HCT116 (cell line): ENCODE data around the gene PRKCZ. TPM values are rescaled to one million over a fixed set of nuclear protein-coding genes. Genes with fewer than 3 reads are reported as not detected.
"Not testable (repeated sequence)": the region's sequence is repeated elsewhere in the genome, so short reads cannot be mapped to it uniquely, and the experiment has no call there.

Experiments used
- ATAC-seq: fragments of 200-7000 bp; cut with Tn5 transposase; 2 replicates; pipeline ENCODE4 v1.9.1; 2020; ENCODE audit warnings: mild to moderate bottlenecking, moderate library complexity
- BruUV-seq: library from RNA; stranded (reverse); fragments of 400-500 nt; replicated peaks from 2 replicates; lab custom pipeline; 2021; lab: Mats Ljungman, UMichigan
- CTCF ChIA-PET: fragments of 300-600 bp; sonication (Branson Sonifier 250); formaldehyde crosslinking; loops from one replicate; lab custom pipeline; 2021; ENCODE audit warnings: antibody characterized with exemption; lab: Charles Lee
- POLR2A ChIA-PET: fragments of 300-600, 350-600 bp; sonication (Branson Sonifier 250); formaldehyde crosslinking; loops from one replicate; lab custom pipeline; 2021; ENCODE audit warnings: antibody characterized with exemption; lab: Charles Lee
- RAD21 ChIA-PET, 2 experiments: fragments of 300-600 bp; sonication (Branson Sonifier 250); formaldehyde crosslinking; loops; one replicate each; lab custom pipeline; 2023; ENCODE audit warnings: low total read pairs in 2 of 2; ENCODE audit not compliant: uncharacterized antibody in 2 of 2, unreplicated experiment in 2 of 2, low non-redundant PET in 1 of 2; lab: Charles Lee
- DNase-seq: peaks from one replicate; pipeline ENCODE4 v3.0.0-alpha.2; 2010; ENCODE audit warnings: low read depth, low spot score
- H2AFZ ChIP-seq: fragments of 200-600 bp; shearing (Covaris generic), sonication (generic); 2 replicates; pipeline ENCODE4 v1.6.1; 2017; ENCODE audit warnings: low read depth, mixed run types, mixed read lengths, antibody characterized with exemption, low read length; ENCODE audit not compliant: poor library complexity, severe bottlenecking
- H3K27ac ChIP-seq: 2 replicates; pipeline ENCODE4 v1.5.1; 2012; ENCODE audit warnings: low read depth, low read length
- H3K27me3 ChIP-seq: fragments of 200-600 bp; sonication (generic); 2 replicates; pipeline ENCODE4 v1.6.1; 2016; ENCODE audit warnings: mixed run types, low read length, mixed read lengths; ENCODE audit not compliant: insufficient read depth
- H3K36me3 ChIP-seq, 2 experiments: fragments of 200-500 bp in 1 of 2; fragments of 200-600 bp in 1 of 2; sonication (Bioruptor generic) in 1 of 2; sonication (generic) in 1 of 2; 2 replicates each; pipeline versions ENCODE4 v1.5.1 to v1.6.1; 2014 to 2016; ENCODE audit warnings: low read length in 2 of 2, inconsistent platforms in 1 of 2, mixed read lengths in 1 of 2, mixed run types in 1 of 2; ENCODE audit not compliant: insufficient read depth in 2 of 2, control insufficient read depth in 1 of 2
- H3K4me1 ChIP-seq, 2 experiments: fragments of 200-600 bp in 1 of 2; sonication (generic) in 1 of 2; 2 replicates each; pipeline versions ENCODE4 v1.5.1 to v1.6.1; 2012 to 2017; ENCODE audit warnings: low read length in 2 of 2, inconsistent platforms in 1 of 2, mild to moderate bottlenecking in 1 of 2, mixed read lengths in 1 of 2, mixed run types in 1 of 2, moderate library complexity in 1 of 2; ENCODE audit not compliant: insufficient read depth in 2 of 2, control insufficient read depth in 1 of 2
- H3K4me2 ChIP-seq: fragments of 200-600 bp; sonication (generic); 2 replicates; pipeline ENCODE4 v1.6.1; 2017; ENCODE audit warnings: mixed run types, low read length, mixed read lengths
- H3K4me3 ChIP-seq, 2 experiments: fragments of 200-600 bp in 1 of 2; sonication (generic) in 1 of 2; replicated peaks in 1 of 2; 2 replicates each; pipeline ENCODE4 v1.5.1; 2011 to 2016; ENCODE audit warnings: low read length in 2 of 2, control low read depth in 1 of 2, low read depth in 1 of 2, mild to moderate bottlenecking in 1 of 2, mixed read lengths in 1 of 2, mixed run types in 1 of 2
- H3K79me2 ChIP-seq: fragments of 200-600 bp; sonication (generic); 2 replicates; pipeline ENCODE4 v1.6.1; 2017; ENCODE audit warnings: mild to moderate bottlenecking, mixed run types, low read length, moderate library complexity, mixed read lengths; ENCODE audit not compliant: insufficient read depth
- H3K9ac ChIP-seq: fragments of 200-600 bp; sonication (generic); 2 replicates; pipeline ENCODE4 v1.6.1; 2016; ENCODE audit warnings: low read length, mixed read lengths
- H3K9me2 ChIP-seq: fragments of 200-600 bp; sonication (generic), shearing (Covaris generic); 2 replicates; pipeline ENCODE4 v1.6.1; 2017; ENCODE audit warnings: mixed run types, mild to moderate bottlenecking, moderate library complexity; ENCODE audit not compliant: insufficient read depth
- H3K9me3 ChIP-seq, 2 experiments: fragments of 200-500 bp in 1 of 2; fragments of 200-600 bp in 1 of 2; sonication (Bioruptor generic) in 1 of 2; sonication (generic) in 1 of 2; 2 replicates each; pipeline ENCODE4 v1.6.1; 2014 to 2017; ENCODE audit warnings: low read length in 2 of 2, mixed read lengths in 2 of 2, inconsistent platforms in 1 of 2, low read depth in 1 of 2, mild to moderate bottlenecking in 1 of 2, mixed run types in 1 of 2, moderate library complexity in 1 of 2; ENCODE audit not compliant: control insufficient read depth in 1 of 2, insufficient read depth in 1 of 2
- H4K20me1 ChIP-seq: fragments of 200-600 bp; sonication (generic), shearing (Covaris generic); 2 replicates; pipeline ENCODE4 v1.6.1; 2017; ENCODE audit warnings: mixed run types, mild to moderate bottlenecking, moderate library complexity; ENCODE audit not compliant: insufficient read depth
- CEBPB ChIP-seq: IDR thresholded peaks from 2 replicates; pipeline ENCODE4 v1.6.1; 2012; ENCODE audit warnings: low read depth
- REST ChIP-seq: IDR thresholded peaks from 2 replicates; pipeline ENCODE4 v1.6.1; 2012; ENCODE audit warnings: low read depth
- intact Hi-C: fragments of 100-400 bp; cut with micrococcal nuclease; formaldehyde crosslinking; loops from 2 replicates; pipeline ENCODE4 v1.10.0; 2022
- total RNA-seq: library from RNA; stranded (reverse); gene quantifications from one replicate; pipeline ENCODE4 v1.2.1, GENCODE V29; 2021; ENCODE audit not compliant: unreplicated experiment

The PRKCZ gene
- total RNA-seq, 1 experiment from 2014 or later: 46.8 TPM

GRCh38 chr1:2146836-2147517 lies 96.8 kb downstream of the PRKCZ start:
- TF ChIP-seq CEBPB (no peak), REST (no peak)
- no peaks in the 10 kb centered on the region for H3K27me3 ChIP-seq
- no TSS peak for BruUV-seq
- no peak for DNase-seq
- H3K36me3 ChIP-seq: peaks cover 7 to 8% of the 10 kb centered on the region in 2 experiments; a peak in 3 of 4 replicates
- no peaks in the 10 kb centered on the region for H3K4me1 ChIP-seq
- POLR2A ChIA-PET: no interaction called here
- no peaks in the 10 kb centered on the region for H3K9me2 ChIP-seq
- no peak overlapping the region for H3K4me2 ChIP-seq
- no peak overlapping the region for H3K4me3 ChIP-seq
- H3K9ac ChIP-seq: no peak overlapping the region
- H3K27ac ChIP-seq: no peak overlapping the region
- H3K79me2 ChIP-seq: no peaks in the 10 kb centered on the region
- RAD21 ChIA-PET: no interaction called here
- no peak for ATAC-seq
- CTCF ChIA-PET: no interaction called here
- H2AFZ ChIP-seq: no peak overlapping the region
- H3K9me3 ChIP-seq: no peaks in the 10 kb centered on the region
- intact Hi-C loops: no loop called here
- H4K20me1 ChIP-seq: no peaks in the 10 kb centered on the region

- H2AFZ ChIP-seq, H3K27me3 ChIP-seq, H3K79me2 ChIP-seq, H3K9me2 ChIP-seq, BruUV-seq, H3K36me3 ChIP-seq, POLR2A ChIA-PET, H3K4me2 ChIP-seq, H3K9me3 ChIP-seq, H3K9ac ChIP-seq, intact Hi-C loops, H3K4me3 ChIP-seq, H4K20me1 ChIP-seq, DNase-seq, ATAC-seq, H3K4me1 ChIP-seq, CTCF ChIA-PET, H3K27ac ChIP-seq, RAD21 ChIA-PET: not testable (repeated sequence)
Measured at GRCh38 chr1:2147869-2148268, 97.7 kb downstream of the PRKCZ start.
